HL-60 (cell line): Measurements from ENCODE around the gene EP300.

Source experiments
- CTCF ChIP-seq: IDR thresholded peaks from one replicate; pipeline ENCODE4 v1.5.1; 2011; ENCODE audit warnings: low read length, control low read depth, inconsistent platforms; ENCODE audit not compliant: insufficient read depth
- GABPA ChIP-seq: IDR thresholded peaks from 2 replicates; pipeline ENCODE4 v1.6.1; 2012; ENCODE audit warnings: low read depth
- POLR2AphosphoS5 ChIP-seq: IDR thresholded peaks from 2 replicates; pipeline ENCODE4 v1.6.1; 2012; ENCODE audit warnings: low read depth
- REST ChIP-seq: IDR thresholded peaks from 2 replicates; pipeline ENCODE4 v1.6.1; 2012; ENCODE audit warnings: low read depth; ENCODE audit not compliant: insufficient replicate concordance
- SPI1 ChIP-seq: IDR thresholded peaks from 2 replicates; pipeline ENCODE4 v1.6.1; 2012; ENCODE audit warnings: low read depth, mild to moderate bottlenecking, borderline replicate concordance

GRCh38 chr22:41204992-41205900, 112.9 kb downstream of the EP300 start, which contains the start of gene L3MBTL2:
- TF ChIP-seq CTCF (no peak), SPI1 (no peak), REST (no peak), POLR2AphosphoS5 (peak; percentile 67), GABPA (0 out of 2 replicates have a peak, but pooled peaks have one; percentile 22)
